ENCODE results near the gene CDKN2AIPNL.

CDKN2AIPNL gene

DNA sequence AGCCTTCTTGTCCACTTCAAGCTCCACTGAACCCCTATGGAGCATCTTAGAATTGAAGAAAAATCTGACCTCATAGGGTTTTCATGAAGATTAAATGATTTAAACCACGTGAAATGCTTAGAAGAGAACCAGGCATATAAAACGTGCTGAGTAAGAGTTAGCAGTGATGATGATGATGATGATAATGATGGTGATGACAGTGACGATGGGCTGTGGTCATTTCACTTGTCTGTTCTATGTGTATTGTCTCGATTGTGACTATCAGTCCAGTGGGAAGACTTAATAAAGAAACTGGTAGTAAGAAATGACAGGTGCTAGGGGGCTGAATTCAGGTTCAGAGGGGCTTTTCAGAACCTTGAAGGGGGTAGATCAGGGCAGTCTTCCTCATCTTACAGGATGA lies 45.1 kb upstream of the CDKN2AIPNL start:
- DNase-seq (ENCODE audit: extremely low spot score) = no peak
- ChIA-PET CTCF (interaction anchor here (1.3 kb wide), 1 partner anchor 17 kb away, joined by 3 read pairs; no protein-coding TSS in a partner anchor), POLR2A (no interaction called here)
- TF ChIP-seq CTCF (IDR thresholded peaks at IDR 0.05; ENCODE audit: control extremely low read depth, extremely low read depth, low read depth, missing control alignments) = no peak

- ChIA-PET POLR2A (no interaction called here), CTCF (interaction anchor here (0.7 to 1.3 kb wide), 2 partner anchors 16 to 29 kb away, joined by 3 read pairs; no protein-coding TSS in a partner anchor)
These were observed 43.8 kb upstream of the CDKN2AIPNL start for GRCh38 chr5:134455466-134455865.

GRCh38 chr5:134453016-134453415 lies 41.3 kb upstream of the CDKN2AIPNL start:
- TF ChIP-seq CTCF (IDR thresholded peaks at IDR 0.05; ENCODE audit: control extremely low read depth, extremely low read depth, low read depth, missing control alignments) = no peak
- no peak for DNase-seq (ENCODE audit: extremely low spot score)
- ChIA-PET CTCF (interaction anchor here (1.4 to 1.6 kb wide), 2 partner anchors 103 to 125 kb away, joined by 3 read pairs; no protein-coding TSS in a partner anchor), POLR2A (no interaction called here)

More at GRCh38 chr5:134455466-134455865, 43.8 kb upstream of the CDKN2AIPNL start:
- DNase-seq (ENCODE audit: extremely low spot score) = no peak
- TF ChIP-seq CTCF (IDR thresholded peaks at IDR 0.05; ENCODE audit: control extremely low read depth, extremely low read depth, low read depth, missing control alignments) = no peak

GRCh38 chr5:134451936-134452505 lies 40.3 kb upstream of the CDKN2AIPNL start:
- ChIA-PET CTCF (interaction anchor here (0.6 to 1.6 kb wide), 5 partner anchors 15 to 126 kb away, joined by 3 read pairs; no protein-coding TSS in a partner anchor), POLR2A (interaction anchor here (0.7 kb wide), 1 partner anchor 286 kb away, joined by 7 read pairs; the partner anchor contains the start of gene CAMLG)
- no peak for TF ChIP-seq CTCF (IDR thresholded peaks at IDR 0.05; ENCODE audit: control extremely low read depth, extremely low read depth, low read depth, missing control alignments)
- DNase-seq (ENCODE audit: extremely low spot score) = peak; percentile 5

- ChIA-PET CTCF (interaction anchor here (0.7 to 1.6 kb wide), 4 partner anchors 14 to 127 kb away, joined by 3 read pairs; no protein-coding TSS in a partner anchor), POLR2A (no interaction called here)
- no peak for DNase-seq (ENCODE audit: extremely low spot score)
- TF ChIP-seq CTCF (IDR thresholded peaks at IDR 0.05; ENCODE audit: control extremely low read depth, extremely low read depth, low read depth, missing control alignments) = no peak
These were observed 39.7 kb upstream of the CDKN2AIPNL start for GRCh38 chr5:134451225-134451935.

GRCh38 chr5:134450374-134450773 lies 38.7 kb upstream of the CDKN2AIPNL start:
- TF ChIP-seq CTCF (IDR thresholded peaks at IDR 0.05; ENCODE audit: control extremely low read depth, extremely low read depth, low read depth, missing control alignments) = no peak
- DNase-seq (ENCODE audit: extremely low spot score) = no peak
- ChIA-PET POLR2A (no interaction called here), CTCF (no interaction called here)
